OCI-LY7 (cell line): ENCODE results near the gene SPAG16. TPM values are rescaled to one million over a fixed set of nuclear protein-coding genes. Genes with fewer than 3 reads are reported as not detected.

Experiments used
- BruUV-seq: library from RNA; stranded (reverse); fragments of 400-500 nt; replicated peaks from 2 replicates; lab custom pipeline; 2021; lab: Mats Ljungman, UMichigan
- CTCF ChIA-PET: fragments of 300-600 bp; sonication (Branson Sonifier 250); formaldehyde crosslinking; loops from one replicate; lab custom pipeline; 2022; ENCODE audit warnings: antibody characterized with exemption; ENCODE audit not compliant: unreplicated experiment; lab: Charles Lee
- POLR2A ChIA-PET: fragments of 300-600 bp; sonication (Branson Sonifier 250); formaldehyde crosslinking; loops from one replicate; lab custom pipeline; 2022; ENCODE audit warnings: antibody characterized with exemption; lab: Charles Lee
- DNase-seq: peaks from one replicate; pipeline ENCODE4 v3.0.0-alpha.2; 2015; ENCODE audit warnings: low spot score
- H2AFZ ChIP-seq: fragments of 200-600 bp; sonication (generic), shearing (Covaris generic); 2 replicates; pipeline ENCODE4 v1.6.1; 2014; ENCODE audit warnings: mild to moderate bottlenecking, antibody characterized with exemption, low read length, moderate library complexity
- H3K27ac ChIP-seq: fragments of 200-600 bp; sonication (generic); 2 replicates; pipeline ENCODE4 v1.5.1; 2014; ENCODE audit warnings: mixed run types, low read depth, mild to moderate bottlenecking, moderate library complexity, low read length, inconsistent platforms; ENCODE audit not compliant: poor library complexity, severe bottlenecking
- H3K36me3 ChIP-seq: fragments of 200-600 bp; sonication (generic); 2 replicates; pipeline ENCODE4 v1.6.1; 2014; ENCODE audit warnings: mild to moderate bottlenecking, antibody characterized with exemption, low read length, moderate library complexity, mixed read lengths; ENCODE audit not compliant: insufficient read depth
- H3K4me1 ChIP-seq: fragments of 200-600 bp; sonication (generic); 2 replicates; pipeline ENCODE4 v1.5.1; 2014; ENCODE audit warnings: mild to moderate bottlenecking, low read length; ENCODE audit not compliant: insufficient read depth, poor library complexity, severe bottlenecking
- H3K4me2 ChIP-seq: fragments of 200-600 bp; sonication (generic); 2 replicates; pipeline ENCODE4 v1.6.1; 2014; ENCODE audit warnings: mild to moderate bottlenecking, low read length
- H3K4me3 ChIP-seq: fragments of 200-600 bp; sonication (generic); 2 replicates; pipeline ENCODE4 v1.5.1; 2014; ENCODE audit warnings: mild to moderate bottlenecking, low read depth, low read length; ENCODE audit not compliant: poor library complexity, severe bottlenecking
- H3K79me2 ChIP-seq: fragments of 200-600 bp; sonication (generic); 2 replicates; pipeline ENCODE4 v1.6.1; 2016; ENCODE audit warnings: low read depth, mild to moderate bottlenecking, low read length, moderate library complexity, mixed read lengths; ENCODE audit not compliant: insufficient read depth
- H3K9me2 ChIP-seq: fragments of 200-600 bp; sonication (generic); 2 replicates; pipeline ENCODE4 v1.6.1; 2016; ENCODE audit warnings: mild to moderate bottlenecking, low read length, mixed read lengths; ENCODE audit not compliant: insufficient read depth
- H3K9me3 ChIP-seq: fragments of 200-600 bp; sonication (generic); 2 replicates; pipeline ENCODE4 v1.6.1; 2014; ENCODE audit warnings: mild to moderate bottlenecking, mixed run types, low read length, mixed read lengths
- H4K20me1 ChIP-seq: fragments of 200-600 bp; sonication (generic); 2 replicates; pipeline ENCODE4 v1.6.1; 2014; ENCODE audit warnings: mild to moderate bottlenecking, antibody characterized with exemption, low read length, moderate library complexity, mixed read lengths; ENCODE audit not compliant: insufficient read depth
- EZH2phosphoT487 ChIP-seq: fragments of 200-600 bp; sonication (generic); IDR thresholded peaks from 2 replicates; pipeline ENCODE4 v1.6.1; 2018; ENCODE audit warnings: low read depth, borderline replicate concordance, mild to moderate bottlenecking, mixed run types, antibody characterized with exemption, low read length, moderate library complexity, mixed read lengths
- intact Hi-C: fragments of 100-400 bp; cut with micrococcal nuclease; formaldehyde crosslinking; loops from one replicate; pipeline ENCODE4 v1.10.0; 2022; ENCODE audit not compliant: unreplicated experiment
- total RNA-seq, 2 experiments: library from RNA; depleted of rRNA in 1 of 2; stranded (reverse); fragments of >200 nt in 1 of 2; shearing (Covaris generic) in 1 of 2; gene quantifications; 2 replicates each; pipeline ENCODE4 v1.2.3, GENCODE V29; 2014 to 2022
- TF ChIP-seq, protein P1 (sequence below): fragments of 200-600 bp; sonication (generic); conservative IDR thresholded peaks from 2 replicates; pipeline ENCODE4 v1.5.1; 2014; ENCODE audit warnings: mild to moderate bottlenecking, antibody characterized with exemption, low read length, moderate library complexity, mixed read lengths

The SPAG16 gene
- total RNA-seq, 2 experiments from 2014 or later: 22.1 to 24.2 TPM

- Histone ChIP-seq H3K27ac (no peak overlapping the region), H2AFZ (no peak overlapping the region), H3K36me3 (no peaks in the 10 kb centered on the region), H3K9me2 (no peaks in the 10 kb centered on the region), H3K9me3 (no peaks in the 10 kb centered on the region), H3K4me3 (no peak overlapping the region), H3K4me2 (no peak overlapping the region), H3K4me1 (no peaks in the 10 kb centered on the region), H3K79me2 (no peaks in the 10 kb centered on the region), H4K20me1 (no peaks in the 10 kb centered on the region)
- TF ChIP-seq EZH2phosphoT487: no peak
- TF ChIP-seq, protein P1, sequence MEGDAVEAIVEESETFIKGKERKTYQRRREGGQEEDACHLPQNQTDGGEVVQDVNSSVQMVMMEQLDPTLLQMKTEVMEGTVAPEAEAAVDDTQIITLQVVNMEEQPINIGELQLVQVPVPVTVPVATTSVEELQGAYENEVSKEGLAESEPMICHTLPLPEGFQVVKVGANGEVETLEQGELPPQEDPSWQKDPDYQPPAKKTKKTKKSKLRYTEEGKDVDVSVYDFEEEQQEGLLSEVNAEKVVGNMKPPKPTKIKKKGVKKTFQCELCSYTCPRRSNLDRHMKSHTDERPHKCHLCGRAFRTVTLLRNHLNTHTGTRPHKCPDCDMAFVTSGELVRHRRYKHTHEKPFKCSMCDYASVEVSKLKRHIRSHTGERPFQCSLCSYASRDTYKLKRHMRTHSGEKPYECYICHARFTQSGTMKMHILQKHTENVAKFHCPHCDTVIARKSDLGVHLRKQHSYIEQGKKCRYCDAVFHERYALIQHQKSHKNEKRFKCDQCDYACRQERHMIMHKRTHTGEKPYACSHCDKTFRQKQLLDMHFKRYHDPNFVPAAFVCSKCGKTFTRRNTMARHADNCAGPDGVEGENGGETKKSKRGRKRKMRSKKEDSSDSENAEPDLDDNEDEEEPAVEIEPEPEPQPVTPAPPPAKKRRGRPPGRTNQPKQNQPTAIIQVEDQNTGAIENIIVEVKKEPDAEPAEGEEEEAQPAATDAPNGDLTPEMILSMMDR: no peak
- intact Hi-C loops: no loop called here
- BruUV-seq: no TSS peak
- POLR2A ChIA-PET: interaction anchor here (0.7 to 1.6 kb wide), 2 partner anchors 9 to 472 kb away, joined by 3 read pairs; no protein-coding TSS in a partner anchor
- no peak for DNase-seq
- CTCF ChIA-PET: no interaction called here
Observed at GRCh38 chr2:213862407-213863076, 578.3 kb downstream of the SPAG16 start.

DNA sequence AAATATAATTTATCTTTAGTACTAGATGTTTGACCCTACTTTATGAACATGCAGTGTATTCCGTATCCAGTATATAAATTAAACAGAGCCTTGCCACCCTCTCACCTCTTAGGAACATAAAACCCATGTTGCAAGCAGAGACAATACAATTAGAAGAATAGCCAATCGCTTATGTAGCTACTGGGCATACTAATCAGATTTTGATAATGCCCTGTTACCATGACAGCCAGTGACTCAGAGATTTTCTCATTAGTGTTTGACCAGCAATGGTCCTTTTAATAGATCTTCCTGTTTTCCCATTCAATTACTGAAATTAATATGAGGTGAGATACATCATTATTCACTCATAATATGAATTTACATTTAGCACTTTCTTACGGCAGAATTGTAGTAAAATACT lies 579.3 kb downstream of the SPAG16 start:
- no peaks in the 10 kb centered on the region for H3K36me3 ChIP-seq
- no peak for DNase-seq
- no peak overlapping the region for H3K4me2 ChIP-seq
- H3K9me3 ChIP-seq: no peaks in the 10 kb centered on the region
- intact Hi-C loops: no loop called here
- no peak for TF ChIP-seq EZH2phosphoT487
- TF ChIP-seq, protein P1: no peak
- no TSS peak for BruUV-seq
- H3K27ac ChIP-seq: no peak overlapping the region
- ChIA-PET POLR2A (no interaction called here), CTCF (no interaction called here)
- no peak overlapping the region for H3K4me3 ChIP-seq
- H2AFZ ChIP-seq: no peak overlapping the region
- no peaks in the 10 kb centered on the region for H3K4me1 ChIP-seq
- H3K79me2 ChIP-seq: no peaks in the 10 kb centered on the region
- no peaks in the 10 kb centered on the region for H3K9me2 ChIP-seq
- no peaks in the 10 kb centered on the region for H4K20me1 ChIP-seq

DNA sequence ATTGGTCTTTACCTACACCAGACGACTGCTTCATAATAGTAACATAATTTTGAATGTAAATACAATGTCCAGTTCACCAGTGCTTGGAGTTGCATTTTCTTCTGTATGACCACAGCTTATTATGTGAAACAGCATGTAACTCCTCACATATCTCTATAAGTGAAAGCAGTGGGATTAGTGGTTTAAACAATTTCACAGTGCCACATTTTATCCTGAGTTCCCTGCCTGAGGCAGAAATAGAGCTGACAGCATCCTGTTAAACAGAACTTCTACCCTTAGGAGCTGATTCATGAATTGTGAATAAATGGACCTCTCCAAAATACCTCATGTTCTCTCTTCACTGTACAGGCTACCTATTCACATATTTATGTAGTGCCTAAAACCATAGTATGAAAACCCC lies 584.3 kb downstream of the SPAG16 start:
- ChIA-PET POLR2A (interaction anchor here (0.7 kb wide), 1 partner anchor 1808 kb away, joined by 3 read pairs; no protein-coding TSS in a partner anchor), CTCF (no interaction called here)
- no TSS peak for BruUV-seq
- intact Hi-C loops: no loop called here
- H2AFZ ChIP-seq: no peak overlapping the region
- no peak for DNase-seq
- H3K9me3 ChIP-seq: no peaks in the 10 kb centered on the region
- TF ChIP-seq, protein P1: no peak
- TF ChIP-seq EZH2phosphoT487: no peak
- H3K4me2 ChIP-seq: no peak overlapping the region
- H3K36me3 ChIP-seq: no peaks in the 10 kb centered on the region
- no peaks in the 10 kb centered on the region for H3K4me1 ChIP-seq
- H3K79me2 ChIP-seq: no peaks in the 10 kb centered on the region
- no peak overlapping the region for H3K4me3 ChIP-seq
- H4K20me1 ChIP-seq: no peaks in the 10 kb centered on the region
- H3K9me2 ChIP-seq: no peaks in the 10 kb centered on the region
- no peak overlapping the region for H3K27ac ChIP-seq
